ENCODE data around the gene GDF9. TPM values are rescaled to one million over a fixed set of nuclear protein-coding genes. Genes with fewer than 3 reads are reported as not detected.
"Not testable (repeated sequence)": the region's sequence is repeated elsewhere in the genome, so short reads cannot be mapped to it uniquely, and the experiment has no call there.

Gene GDF9
- total RNA-seq, 1 donor from 2014 or later: not detected

- DNase-seq (ENCODE audit: low spot score): no peak
Observed at GRCh38 chr5:132873119-132873929, 7.1 kb upstream of the GDF9 start, which contains the start of gene LEAP2. Gene LEAP2 (plus strand): TSS chr5:132873668. CDS start chr5:132873695, 27 bp downstream.

- DNase-seq (ENCODE audit: low spot score): no peak
Observed at GRCh38 chr5:132872788-132873118, 6.5 kb upstream of the GDF9 start.

GRCh38 chr5:132871459-132872284, 5.4 kb upstream of the GDF9 start:
- no peak for DNase-seq (ENCODE audit: low spot score)

DNA sequence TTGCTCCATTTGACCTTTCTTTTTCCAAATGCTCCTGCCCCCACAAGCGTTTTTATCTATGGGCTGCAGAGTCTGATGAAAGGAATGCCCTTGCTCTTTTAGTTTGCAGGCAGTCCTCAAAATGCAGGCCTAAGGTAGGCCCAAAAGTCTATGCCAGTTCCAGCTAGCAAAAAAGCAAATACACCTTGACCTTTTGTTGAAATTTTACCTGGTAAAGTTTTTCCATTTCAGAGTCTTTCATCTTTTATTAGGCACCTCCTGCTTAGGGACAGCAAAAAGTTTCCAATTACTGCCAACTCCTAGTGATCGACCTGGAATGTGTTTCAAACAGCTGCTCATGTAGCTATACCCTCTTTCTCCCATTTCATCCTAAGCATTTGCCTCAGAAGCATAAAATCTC, 4.5 kb upstream of the GDF9 start:
- DNase-seq (ENCODE audit: low spot score): no peak

- no peak for DNase-seq (ENCODE audit: low spot score)
Observed at GRCh38 chr5:132868754-132869153, 2.5 kb upstream of the GDF9 start.

DNA sequence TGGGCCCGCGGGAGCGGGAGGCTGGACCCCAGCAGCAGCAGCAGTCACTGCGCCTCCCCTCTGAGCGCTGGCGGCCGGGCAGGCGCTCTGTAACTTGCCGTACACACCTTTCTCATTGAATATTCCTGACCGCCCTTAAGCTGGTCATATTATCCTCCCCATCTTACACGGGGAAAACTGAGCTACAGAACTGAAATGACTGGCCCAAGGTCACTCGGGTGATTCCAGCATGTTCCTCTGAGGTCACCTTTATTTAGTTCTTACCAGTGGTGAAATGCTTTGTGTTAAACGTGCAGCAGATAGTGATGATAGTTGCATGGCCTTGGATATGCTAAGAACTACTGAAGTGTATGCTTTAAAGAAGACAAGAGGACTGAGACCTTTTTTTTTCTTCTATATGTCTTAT, 780 bp upstream of the GDF9 start:
- DNase-seq (ENCODE audit: low spot score): no peak

GRCh38 chr5:132865668-132866341, 464 bp downstream of the GDF9 start:
- no peak for DNase-seq (ENCODE audit: low spot score)

GRCh38 chr5:132860742-132861141, 5.5 kb downstream of the GDF9 start:
- DNase-seq (ENCODE audit: low spot score): no peak

- no peak for DNase-seq (ENCODE audit: low spot score)
Observed at GRCh38 chr5:132859889-132860437, 6.3 kb downstream of the GDF9 start.

GRCh38 chr5:132856011-132856410, 10.3 kb downstream of the GDF9 start:
- no peak for DNase-seq (ENCODE audit: low spot score)

DNA sequence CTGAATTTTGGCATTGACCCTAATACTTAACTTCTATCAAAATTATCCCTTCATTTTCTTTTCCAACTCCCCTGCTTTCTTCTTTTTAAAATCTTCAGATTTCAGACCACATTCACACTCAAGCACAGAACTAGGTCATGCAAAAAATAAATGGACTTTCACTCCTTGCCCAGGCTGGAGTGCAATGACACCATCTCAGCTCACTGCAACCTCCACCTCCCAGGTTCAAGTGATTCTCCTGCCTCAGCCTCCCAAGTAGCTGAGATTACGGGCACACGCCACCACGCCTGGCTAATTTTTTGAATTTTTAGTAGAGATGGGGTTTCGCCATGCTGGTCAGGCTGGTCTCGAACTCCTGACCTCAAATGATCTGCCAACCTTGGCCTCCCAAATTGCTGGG, 11.3 kb downstream of the GDF9 start:
- not testable (repeated sequence) for DNase-seq (ENCODE audit: low spot score)

GRCh38 chr5:132854301-132854700, 12.0 kb downstream of the GDF9 start:
- no peak for DNase-seq (ENCODE audit: low spot score)

GRCh38 chr5:132853790-132854189, 12.5 kb downstream of the GDF9 start:
- no peak for DNase-seq (ENCODE audit: low spot score)

DNA sequence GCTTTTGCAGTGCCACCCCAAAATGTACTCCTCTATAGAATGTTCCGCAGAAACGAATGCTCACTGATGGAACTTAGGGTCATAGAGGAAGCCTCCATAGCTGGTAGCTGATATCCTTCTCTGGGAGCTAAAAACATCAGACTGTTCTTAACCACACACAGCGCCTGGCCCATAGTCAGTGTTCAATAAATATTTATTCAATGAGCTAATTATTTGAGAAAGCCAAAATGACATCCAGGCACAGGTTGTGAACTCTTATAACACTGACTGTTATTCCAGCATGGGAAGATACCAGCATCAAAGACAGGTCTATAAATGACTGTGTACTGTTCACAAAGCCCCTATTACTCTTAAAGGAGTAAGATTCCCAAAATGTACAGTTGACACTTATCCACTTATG, 12.9 kb downstream of the GDF9 start:
- no peak for DNase-seq (ENCODE audit: low spot score)

DNA sequence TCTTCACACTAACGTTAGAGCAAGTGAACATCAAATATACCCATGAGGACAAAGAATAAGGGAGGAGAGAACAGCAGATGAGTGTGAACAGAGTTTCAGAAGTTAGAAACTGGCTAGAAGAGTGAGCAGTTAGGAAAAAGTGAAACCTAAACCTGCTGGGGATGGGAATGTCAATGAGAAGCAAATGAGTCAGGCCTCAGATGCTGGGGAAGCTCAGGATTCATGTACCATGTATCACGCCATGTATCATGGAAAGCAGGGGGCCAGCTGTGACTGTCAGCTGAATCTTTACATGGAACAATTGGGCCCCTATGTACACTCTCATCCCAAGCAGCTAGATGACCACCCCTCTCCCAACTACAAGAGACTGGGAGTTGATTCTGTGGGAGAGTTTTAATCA, 16.2 kb downstream of the GDF9 start:
- DNase-seq (ENCODE audit: low spot score): no peak

- no peak for DNase-seq (ENCODE audit: low spot score)
Observed at GRCh38 chr5:132849347-132849746, 16.9 kb downstream of the GDF9 start.

DNA sequence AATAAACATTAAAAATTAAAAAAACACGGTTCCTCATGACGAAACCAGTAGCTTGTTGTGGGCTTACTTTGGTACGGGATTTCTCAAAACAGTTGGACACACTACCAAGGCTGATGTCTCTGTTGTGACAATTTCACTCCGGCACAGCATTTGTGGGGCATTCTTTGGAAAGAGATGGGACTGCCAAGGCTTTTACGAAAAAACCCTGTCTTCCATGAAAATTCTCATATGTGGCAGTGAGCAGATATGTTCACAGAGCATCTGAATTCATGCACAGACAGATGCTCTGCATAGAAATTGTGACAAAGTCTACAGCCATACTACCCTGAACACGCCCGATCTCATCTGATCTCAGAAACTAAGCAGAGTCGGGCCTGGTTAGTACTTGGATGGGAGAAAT, 18.0 kb downstream of the GDF9 start:
- no peak for DNase-seq (ENCODE audit: low spot score)

- DNase-seq (ENCODE audit: low spot score): no peak
Observed at GRCh38 chr5:132841305-132841704, 25.0 kb downstream of the GDF9 start.

DNA sequence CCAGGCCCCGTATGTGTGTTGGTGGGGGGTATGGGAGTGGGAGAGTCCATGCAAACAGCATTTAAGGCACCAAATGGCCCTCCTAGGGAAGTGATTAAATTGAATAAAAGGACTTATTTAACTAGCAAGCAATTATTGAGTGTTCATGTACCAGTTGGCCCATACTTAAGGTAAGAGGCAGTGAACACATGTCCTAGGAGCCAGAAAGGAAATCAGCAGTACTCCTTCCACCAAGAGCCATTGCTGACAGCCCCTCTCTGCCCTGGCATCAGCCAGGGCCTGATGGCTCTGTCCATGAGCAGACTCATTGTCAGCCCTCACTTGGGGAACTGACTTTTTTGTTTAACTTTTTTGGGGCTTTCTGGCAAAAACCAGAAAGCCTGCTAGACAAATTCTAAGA, 25.4 kb downstream of the GDF9 start:
- no peak for DNase-seq (ENCODE audit: low spot score)

GRCh38 chr5:132840313-132840712, 26.0 kb downstream of the GDF9 start:
- DNase-seq (ENCODE audit: low spot score): no peak

GRCh38 chr5:132839426-132840301, 26.6 kb downstream of the GDF9 start:
- no peak for DNase-seq (ENCODE audit: low spot score)
